Prostate gland (tissue), 2 donors: Measurements from ENCODE around the gene TEN1.

ENCODE experiments used
- POLR2A ChIP-seq: fragments of 450-650 bp; IDR thresholded peaks from one replicate; pipeline ENCODE4 v1.6.1; 2016; ENCODE audit warnings: antibody characterized with exemption, mild to moderate bottlenecking
- TF ChIP-seq, protein P1 (sequence below), 4 experiments: fragments of 200-600 bp in 2 of 4; fragments of 450-650 bp in 2 of 4; sonication (generic) in 2 of 4; IDR thresholded peaks; 1 replicate in 3 of 4; 2 replicates in 1 of 4; pipeline ENCODE4 v1.5.1; 2016 to 2019; ENCODE audit warnings: antibody characterized with exemption in 4 of 4, mild to moderate bottlenecking in 2 of 4, moderate library complexity in 2 of 4

GRCh38 chr17:75932852-75933251 is 46.2 kb upstream of the TEN1 start:
- TF ChIP-seq POLR2A, result no peak
- TF ChIP-seq, protein P1, sequence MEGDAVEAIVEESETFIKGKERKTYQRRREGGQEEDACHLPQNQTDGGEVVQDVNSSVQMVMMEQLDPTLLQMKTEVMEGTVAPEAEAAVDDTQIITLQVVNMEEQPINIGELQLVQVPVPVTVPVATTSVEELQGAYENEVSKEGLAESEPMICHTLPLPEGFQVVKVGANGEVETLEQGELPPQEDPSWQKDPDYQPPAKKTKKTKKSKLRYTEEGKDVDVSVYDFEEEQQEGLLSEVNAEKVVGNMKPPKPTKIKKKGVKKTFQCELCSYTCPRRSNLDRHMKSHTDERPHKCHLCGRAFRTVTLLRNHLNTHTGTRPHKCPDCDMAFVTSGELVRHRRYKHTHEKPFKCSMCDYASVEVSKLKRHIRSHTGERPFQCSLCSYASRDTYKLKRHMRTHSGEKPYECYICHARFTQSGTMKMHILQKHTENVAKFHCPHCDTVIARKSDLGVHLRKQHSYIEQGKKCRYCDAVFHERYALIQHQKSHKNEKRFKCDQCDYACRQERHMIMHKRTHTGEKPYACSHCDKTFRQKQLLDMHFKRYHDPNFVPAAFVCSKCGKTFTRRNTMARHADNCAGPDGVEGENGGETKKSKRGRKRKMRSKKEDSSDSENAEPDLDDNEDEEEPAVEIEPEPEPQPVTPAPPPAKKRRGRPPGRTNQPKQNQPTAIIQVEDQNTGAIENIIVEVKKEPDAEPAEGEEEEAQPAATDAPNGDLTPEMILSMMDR (IDR thresholded peaks at IDR 0.05), result no peak
